GM12878 (cell line): ENCODE measurements around the gene EGR4. TPM values are rescaled to one million over a fixed set of nuclear protein-coding genes. Genes with fewer than 3 reads are reported as not detected.
A peak's percentile ranks its signal among the peaks of the same experiment; 100 is the strongest.

Experiments
- BRCA1 ChIP-seq: IDR thresholded peaks from 2 replicates; pipeline ENCODE4 v1.6.1; 2011; ENCODE audit warnings: low read depth, low read length, improper control_type of control experiment
- MEF2B ChIP-seq: fragments of 450-650 bp; IDR thresholded peaks from 2 replicates; pipeline ENCODE4 v1.6.1; 2018; ENCODE audit warnings: mild to moderate bottlenecking, moderate library complexity; ENCODE audit not compliant: partially characterized antibody, poor library complexity, severe bottlenecking
- PML ChIP-seq: IDR thresholded peaks from 2 replicates; pipeline ENCODE4 v1.6.1; 2012; ENCODE audit warnings: low read length, inconsistent platforms
- POLR2AphosphoS5 ChIP-seq: IDR thresholded peaks from 2 replicates; pipeline ENCODE4 v1.6.1; 2011; ENCODE audit warnings: mild to moderate bottlenecking, low read length, inconsistent platforms
- RAD21 ChIP-seq: IDR thresholded peaks from 2 replicates; pipeline ENCODE4 v1.6.1; 2011; ENCODE audit warnings: mild to moderate bottlenecking, low read depth, low read length, moderate library complexity; ENCODE audit not compliant: insufficient read depth
- RELB ChIP-seq: fragments of 450-650 bp; IDR thresholded peaks from 2 replicates; pipeline ENCODE4 v1.6.1; 2017; ENCODE audit warnings: low read depth, mild to moderate bottlenecking, moderate library complexity
- REST ChIP-seq: IDR thresholded peaks from 2 replicates; pipeline ENCODE4 v1.6.1; 2012; ENCODE audit warnings: mild to moderate bottlenecking, low read depth, low read length
- SMAD5 ChIP-seq: IDR thresholded peaks from 2 replicates; pipeline ENCODE4 v1.6.1; 2016; ENCODE audit warnings: antibody characterized with exemption, low read depth
- polyA plus RNA-seq, 11 experiments: library from polyadenylated mRNA; depleted of rRNA in 4 of 11; unstranded in 6 of 11; stranded (reverse) in 5 of 11; fragments of >200 nt; fragmentation: Nextera tagmentation in 4 of 11; fragmentation: Illumina TruSeq in 1 of 11; extraction: Ambion mirVana in 4 of 11; extraction: Trizol in 1 of 11; gene quantifications; 1 replicate in 1 of 11; 2 replicates in 10 of 11; pipeline versions ENCODE4 v1.2.1 to v1.2.3, GENCODE V29; 2011 to 2016; ENCODE audit warnings: inconsistent platforms in 2 of 11, missing spikeins in 2 of 11, low read depth in 1 of 11
- total RNA-seq, 4 experiments: library from RNA; depleted of rRNA in 3 of 4; stranded (reverse); fragments of >200 nt in 3 of 4; fragmentation: Illumina TruSeq in 1 of 4; extraction: Trizol in 1 of 4; gene quantifications; 2 replicates each; pipeline versions ENCODE4 v1.2.1 to v1.2.3, GENCODE V29; 2013 to 2021

EGR4 gene
- total and polyA plus RNA-seq, 10 of the 15 experiments (the other 5 are each of a cell fraction or from before 2014, with no cell fraction given): 0.07 TPM; not detected in 9

- TF ChIP-seq PML (no peak), POLR2AphosphoS5 (no peak), RAD21 (peak; percentile 67), REST (peak; percentile 30; the same call in 1 of the 2 replicates), MEF2B (no peak), SMAD5 (no peak), BRCA1 (no peak), RELB (no peak)
Observed at GRCh38 chr2:73290049-73290839, 3.1 kb downstream of the EGR4 start (continued).
